HepG2 (cell line): ENCODE results near the gene FOXI2. TPM values are rescaled to one million over a fixed set of nuclear protein-coding genes. Genes with fewer than 3 reads are reported as not detected.

Experiments
- AFF4 ChIP-seq: sonication (generic); formaldehyde crosslinking; IDR thresholded peaks from 2 replicates; pipeline ENCODE4 v1.4.0; 2020; ENCODE audit warnings: missing genetic modification reagents
- ZNF549 ChIP-seq: sonication (generic); formaldehyde crosslinking; IDR thresholded peaks from 2 replicates; pipeline ENCODE4 v1.5.0; 2020; ENCODE audit warnings: missing genetic modification reagents
- polyA plus RNA-seq, 8 experiments: library from polyadenylated mRNA; depleted of rRNA in 3 of 8; stranded (reverse) in 7 of 8; unstranded in 1 of 8; fragments of >200 nt; fragmentation: Illumina TruSeq in 4 of 8; extraction: Trizol in 4 of 8; gene quantifications; 2 replicates each; pipeline versions ENCODE4 v1.2.1 to v1.2.3, GENCODE V29; 2011 to 2016; ENCODE audit warnings: low read depth in 4 of 8, missing spikeins in 1 of 8, mixed read lengths in 1 of 8; ENCODE audit not compliant: insufficient read depth in 1 of 8
- total RNA-seq, 5 experiments: library from RNA; depleted of rRNA; stranded (reverse); fragments of >200 nt; fragmentation: Illumina TruSeq; extraction: Trizol; gene quantifications; 2 replicates each; pipeline ENCODE4 v1.2.3, GENCODE V29; 2016; ENCODE audit warnings: low read depth in 1 of 5
- TF ChIP-seq, protein P1 (sequence below), 2 experiments: IDR thresholded peaks; 2 replicates each; pipeline ENCODE4 v1.6.1; 2011 to 2012; ENCODE audit warnings: low read length in 2 of 2, borderline replicate concordance in 1 of 2, low read depth in 1 of 2, mild to moderate bottlenecking in 1 of 2, moderate library complexity in 1 of 2

Gene FOXI2
- total and polyA plus RNA-seq, 2 of the 13 experiments (the other 11 are each of a cell fraction or from before 2014, with no cell fraction given), result not detected

DNA sequence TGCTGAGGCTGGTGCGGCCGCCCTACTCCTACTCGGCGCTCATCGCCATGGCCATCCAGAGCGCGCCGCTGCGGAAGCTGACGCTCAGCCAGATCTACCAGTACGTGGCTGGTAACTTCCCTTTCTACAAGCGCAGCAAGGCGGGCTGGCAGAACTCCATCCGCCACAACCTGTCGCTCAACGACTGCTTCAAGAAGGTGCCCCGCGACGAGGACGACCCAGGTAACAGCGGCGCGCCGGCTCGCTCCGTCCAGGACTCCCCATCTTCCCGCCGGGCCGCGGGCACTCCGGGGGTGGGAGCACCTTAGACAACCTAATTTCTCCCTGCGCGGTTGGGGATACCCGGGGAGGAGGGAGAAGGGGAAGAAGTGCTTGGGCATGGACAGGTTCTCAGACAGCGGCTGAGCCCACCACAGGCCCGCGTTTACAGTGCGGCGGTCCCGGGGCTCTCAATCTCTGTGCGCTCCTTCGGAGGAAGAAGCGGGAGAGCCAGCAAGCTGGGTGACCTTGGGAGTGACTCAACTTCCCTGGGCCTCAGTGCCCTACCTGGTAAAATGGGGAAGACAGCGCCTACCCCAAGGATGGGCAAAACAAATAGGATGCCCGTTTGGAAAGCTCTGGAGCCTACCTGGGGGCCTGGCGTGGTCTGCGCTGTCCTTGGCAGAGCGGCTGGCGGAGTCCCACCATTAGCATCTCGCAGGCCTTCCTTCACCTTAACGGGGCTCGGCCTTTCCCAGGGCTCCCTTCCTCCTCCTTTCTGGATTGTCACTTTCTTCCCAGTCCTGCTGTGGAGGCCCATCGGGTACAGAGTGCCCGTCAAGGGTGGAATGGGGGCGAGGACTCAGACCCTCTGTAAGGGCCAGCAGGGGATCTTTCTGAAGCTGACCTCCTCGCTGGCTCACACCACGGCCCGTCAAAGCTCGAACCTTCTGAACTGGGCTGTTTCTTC is 852 bp downstream of the FOXI2 start (continued):
- TF ChIP-seq, protein P1, sequence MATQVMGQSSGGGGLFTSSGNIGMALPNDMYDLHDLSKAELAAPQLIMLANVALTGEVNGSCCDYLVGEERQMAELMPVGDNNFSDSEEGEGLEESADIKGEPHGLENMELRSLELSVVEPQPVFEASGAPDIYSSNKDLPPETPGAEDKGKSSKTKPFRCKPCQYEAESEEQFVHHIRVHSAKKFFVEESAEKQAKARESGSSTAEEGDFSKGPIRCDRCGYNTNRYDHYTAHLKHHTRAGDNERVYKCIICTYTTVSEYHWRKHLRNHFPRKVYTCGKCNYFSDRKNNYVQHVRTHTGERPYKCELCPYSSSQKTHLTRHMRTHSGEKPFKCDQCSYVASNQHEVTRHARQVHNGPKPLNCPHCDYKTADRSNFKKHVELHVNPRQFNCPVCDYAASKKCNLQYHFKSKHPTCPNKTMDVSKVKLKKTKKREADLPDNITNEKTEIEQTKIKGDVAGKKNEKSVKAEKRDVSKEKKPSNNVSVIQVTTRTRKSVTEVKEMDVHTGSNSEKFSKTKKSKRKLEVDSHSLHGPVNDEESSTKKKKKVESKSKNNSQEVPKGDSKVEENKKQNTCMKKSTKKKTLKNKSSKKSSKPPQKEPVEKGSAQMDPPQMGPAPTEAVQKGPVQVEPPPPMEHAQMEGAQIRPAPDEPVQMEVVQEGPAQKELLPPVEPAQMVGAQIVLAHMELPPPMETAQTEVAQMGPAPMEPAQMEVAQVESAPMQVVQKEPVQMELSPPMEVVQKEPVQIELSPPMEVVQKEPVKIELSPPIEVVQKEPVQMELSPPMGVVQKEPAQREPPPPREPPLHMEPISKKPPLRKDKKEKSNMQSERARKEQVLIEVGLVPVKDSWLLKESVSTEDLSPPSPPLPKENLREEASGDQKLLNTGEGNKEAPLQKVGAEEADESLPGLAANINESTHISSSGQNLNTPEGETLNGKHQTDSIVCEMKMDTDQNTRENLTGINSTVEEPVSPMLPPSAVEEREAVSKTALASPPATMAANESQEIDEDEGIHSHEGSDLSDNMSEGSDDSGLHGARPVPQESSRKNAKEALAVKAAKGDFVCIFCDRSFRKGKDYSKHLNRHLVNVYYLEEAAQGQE (IDR thresholded peaks at IDR 0.05; ENCODE audit: borderline replicate concordance in 1 of 2, low read depth in 1 of 2, low read length in 2 of 2), result no peak
- TF ChIP-seq ZNF549 (CRISPR knock-in tag) (no peak), AFF4 (CRISPR knock-in tag) (no peak)
